DOHH2 (cell line): Measurements from ENCODE around the gene AMOT.

Experiments used
- EZH2phosphoT487 ChIP-seq: fragments of 200-600 bp; sonication (generic); IDR thresholded peaks from 2 replicates; pipeline ENCODE4 v1.6.1; 2017; ENCODE audit warnings: borderline replicate concordance, mild to moderate bottlenecking, antibody characterized with exemption, low read length, moderate library complexity, mixed read lengths
- TF ChIP-seq, protein P1 (sequence below): fragments of 200-600 bp; sonication (generic); IDR thresholded peaks from one replicate; pipeline ENCODE4 v1.5.1; 2014; ENCODE audit warnings: antibody characterized with exemption, mild to moderate bottlenecking, low read depth, low read length; ENCODE audit not compliant: poor library complexity, severe bottlenecking

DNA sequence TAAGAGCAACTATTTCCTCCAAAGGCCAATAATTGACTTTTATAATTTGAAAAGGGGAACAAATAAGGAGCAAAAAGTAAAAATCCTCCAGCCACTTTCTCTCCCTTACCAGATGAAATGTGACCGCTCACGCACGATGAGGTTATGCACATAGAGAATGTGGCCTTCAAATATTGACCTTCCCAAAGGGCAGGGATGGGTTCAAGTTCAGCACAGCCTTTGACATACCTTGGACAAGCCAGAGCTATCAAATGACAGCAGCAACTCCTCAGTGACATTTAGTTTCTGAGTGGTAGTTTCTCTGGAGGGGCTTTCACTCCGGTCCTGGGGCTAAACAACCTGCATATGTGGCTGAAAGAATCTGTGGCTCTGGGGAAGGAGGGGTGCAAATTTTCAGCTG is 50.7 kb downstream of the AMOT start:
- TF ChIP-seq, protein P1, sequence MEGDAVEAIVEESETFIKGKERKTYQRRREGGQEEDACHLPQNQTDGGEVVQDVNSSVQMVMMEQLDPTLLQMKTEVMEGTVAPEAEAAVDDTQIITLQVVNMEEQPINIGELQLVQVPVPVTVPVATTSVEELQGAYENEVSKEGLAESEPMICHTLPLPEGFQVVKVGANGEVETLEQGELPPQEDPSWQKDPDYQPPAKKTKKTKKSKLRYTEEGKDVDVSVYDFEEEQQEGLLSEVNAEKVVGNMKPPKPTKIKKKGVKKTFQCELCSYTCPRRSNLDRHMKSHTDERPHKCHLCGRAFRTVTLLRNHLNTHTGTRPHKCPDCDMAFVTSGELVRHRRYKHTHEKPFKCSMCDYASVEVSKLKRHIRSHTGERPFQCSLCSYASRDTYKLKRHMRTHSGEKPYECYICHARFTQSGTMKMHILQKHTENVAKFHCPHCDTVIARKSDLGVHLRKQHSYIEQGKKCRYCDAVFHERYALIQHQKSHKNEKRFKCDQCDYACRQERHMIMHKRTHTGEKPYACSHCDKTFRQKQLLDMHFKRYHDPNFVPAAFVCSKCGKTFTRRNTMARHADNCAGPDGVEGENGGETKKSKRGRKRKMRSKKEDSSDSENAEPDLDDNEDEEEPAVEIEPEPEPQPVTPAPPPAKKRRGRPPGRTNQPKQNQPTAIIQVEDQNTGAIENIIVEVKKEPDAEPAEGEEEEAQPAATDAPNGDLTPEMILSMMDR = no peak
- TF ChIP-seq EZH2phosphoT487 = no peak
